ENCODE results near the gene SPACA4.

SPACA4 gene

GRCh38 chr19:48629297-48629598, 22.7 kb downstream of the SPACA4 start:
- TF ChIP-seq EZH2phosphoT487 (IDR thresholded peaks at IDR 0.05; ENCODE audit: borderline replicate concordance, low read length): no peak
- TF ChIP-seq, protein P1, sequence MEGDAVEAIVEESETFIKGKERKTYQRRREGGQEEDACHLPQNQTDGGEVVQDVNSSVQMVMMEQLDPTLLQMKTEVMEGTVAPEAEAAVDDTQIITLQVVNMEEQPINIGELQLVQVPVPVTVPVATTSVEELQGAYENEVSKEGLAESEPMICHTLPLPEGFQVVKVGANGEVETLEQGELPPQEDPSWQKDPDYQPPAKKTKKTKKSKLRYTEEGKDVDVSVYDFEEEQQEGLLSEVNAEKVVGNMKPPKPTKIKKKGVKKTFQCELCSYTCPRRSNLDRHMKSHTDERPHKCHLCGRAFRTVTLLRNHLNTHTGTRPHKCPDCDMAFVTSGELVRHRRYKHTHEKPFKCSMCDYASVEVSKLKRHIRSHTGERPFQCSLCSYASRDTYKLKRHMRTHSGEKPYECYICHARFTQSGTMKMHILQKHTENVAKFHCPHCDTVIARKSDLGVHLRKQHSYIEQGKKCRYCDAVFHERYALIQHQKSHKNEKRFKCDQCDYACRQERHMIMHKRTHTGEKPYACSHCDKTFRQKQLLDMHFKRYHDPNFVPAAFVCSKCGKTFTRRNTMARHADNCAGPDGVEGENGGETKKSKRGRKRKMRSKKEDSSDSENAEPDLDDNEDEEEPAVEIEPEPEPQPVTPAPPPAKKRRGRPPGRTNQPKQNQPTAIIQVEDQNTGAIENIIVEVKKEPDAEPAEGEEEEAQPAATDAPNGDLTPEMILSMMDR (IDR thresholded peaks at IDR 0.05; ENCODE audit: low read depth, low read length, poor library complexity, severe bottlenecking): no peak
- H3F3A ChIP-seq (ENCODE audit: control insufficient read depth, insufficient read depth): peaks cover 4% of the 10 kb centered on the region; the same call in 1 of the 2 replicates
- no peaks in the 10 kb centered on the region for H3K9me3 ChIP-seq (ENCODE audit: control insufficient read depth, insufficient read depth, low read length)
- H3K9me2 ChIP-seq (replicated peaks; ENCODE audit: control insufficient read depth, low read length): no peaks in the 10 kb centered on the region
- peaks cover 23% of the 10 kb centered on the region for H3K4me1 ChIP-seq (ENCODE audit: control insufficient read depth, low read length)
- H3K4me3 ChIP-seq (ENCODE audit: low read length): no peak overlapping the region
- peaks cover 39% of the 10 kb centered on the region for H3K36me3 ChIP-seq (ENCODE audit: control insufficient read depth, low read length)
- peaks cover 23% of the 10 kb centered on the region for H3K79me2 ChIP-seq (ENCODE audit: control insufficient read depth, low read length)
- H3K27me3 ChIP-seq (ENCODE audit: control insufficient read depth, low read length): no peaks in the 10 kb centered on the region
- no peaks in the 10 kb centered on the region for H4K20me1 ChIP-seq (ENCODE audit: control insufficient read depth, insufficient read depth, low read depth, low read length)
- no peak overlapping the region for H3K27ac ChIP-seq (ENCODE audit: low read depth, low read length)
- H3K4me2 ChIP-seq (ENCODE audit: low read length): no peak overlapping the region

GRCh38 chr19:48629599-48630295, 23.2 kb downstream of the SPACA4 start:
- no peak for TF ChIP-seq EZH2phosphoT487 (IDR thresholded peaks at IDR 0.05; ENCODE audit: borderline replicate concordance, low read length)
- TF ChIP-seq, protein P1 (IDR thresholded peaks at IDR 0.05; ENCODE audit: low read depth, low read length, poor library complexity, severe bottlenecking): no peak
- Histone ChIP-seq H3K79me2 (ENCODE audit: control insufficient read depth, low read length) (peaks cover 20% of the 10 kb centered on the region), H3K4me3 (ENCODE audit: low read length) (no peak overlapping the region), H3K27me3 (ENCODE audit: control insufficient read depth, low read length) (no peaks in the 10 kb centered on the region), H3K27ac (ENCODE audit: low read depth, low read length) (no peak overlapping the region), H4K20me1 (ENCODE audit: control insufficient read depth, insufficient read depth, low read depth, low read length) (no peaks in the 10 kb centered on the region), H3K4me2 (ENCODE audit: low read length) (no peak overlapping the region), H3K36me3 (ENCODE audit: control insufficient read depth, low read length) (peaks cover 39% of the 10 kb centered on the region), H3K9me2 (replicated peaks; ENCODE audit: control insufficient read depth, low read length) (no peaks in the 10 kb centered on the region), H3F3A (ENCODE audit: control insufficient read depth, insufficient read depth) (peaks cover 4% of the 10 kb centered on the region; the same call in 1 of the 2 replicates), H3K4me1 (ENCODE audit: control insufficient read depth, low read length) (peaks cover 22% of the 10 kb centered on the region), H3K9me3 (ENCODE audit: control insufficient read depth, insufficient read depth, low read length) (no peaks in the 10 kb centered on the region)

- Histone ChIP-seq H3K4me3 (ENCODE audit: low read length) (no peak overlapping the region), H3K79me2 (ENCODE audit: control insufficient read depth, low read length) (peaks cover 18% of the 10 kb centered on the region), H4K20me1 (ENCODE audit: control insufficient read depth, insufficient read depth, low read depth, low read length) (no peaks in the 10 kb centered on the region), H3K27ac (ENCODE audit: low read depth, low read length) (no peak overlapping the region), H3K36me3 (ENCODE audit: control insufficient read depth, low read length) (peaks cover 35% of the 10 kb centered on the region), H3K9me3 (ENCODE audit: control insufficient read depth, insufficient read depth, low read length) (no peaks in the 10 kb centered on the region), H3K9me2 (replicated peaks; ENCODE audit: control insufficient read depth, low read length) (no peaks in the 10 kb centered on the region), H3K4me2 (ENCODE audit: low read length) (no peak overlapping the region), H3K4me1 (ENCODE audit: control insufficient read depth, low read length) (peaks cover 28% of the 10 kb centered on the region), H3K27me3 (ENCODE audit: control insufficient read depth, low read length) (no peaks in the 10 kb centered on the region), H3F3A (ENCODE audit: control insufficient read depth, insufficient read depth) (peaks cover 8% of the 10 kb centered on the region; the same call in 1 of the 2 replicates)
- no peak for TF ChIP-seq EZH2phosphoT487 (IDR thresholded peaks at IDR 0.05; ENCODE audit: borderline replicate concordance, low read length)
- TF ChIP-seq, protein P1 (IDR thresholded peaks at IDR 0.05; ENCODE audit: low read depth, low read length, poor library complexity, severe bottlenecking): no peak
Measured at GRCh38 chr19:48630296-48631063, 23.9 kb downstream of the SPACA4 start.
